HG02870 (cell line): ENCODE data around the gene TAS1R3.

ENCODE experiments used
- ATAC-seq: cut with Tn5 transposase; IDR thresholded peaks from one replicate; pipeline ENCODE4 v1.9.1; 2021; ENCODE audit warnings: mild to moderate bottlenecking, moderate library complexity; ENCODE audit not compliant: unreplicated experiment

TAS1R3 gene

DNA sequence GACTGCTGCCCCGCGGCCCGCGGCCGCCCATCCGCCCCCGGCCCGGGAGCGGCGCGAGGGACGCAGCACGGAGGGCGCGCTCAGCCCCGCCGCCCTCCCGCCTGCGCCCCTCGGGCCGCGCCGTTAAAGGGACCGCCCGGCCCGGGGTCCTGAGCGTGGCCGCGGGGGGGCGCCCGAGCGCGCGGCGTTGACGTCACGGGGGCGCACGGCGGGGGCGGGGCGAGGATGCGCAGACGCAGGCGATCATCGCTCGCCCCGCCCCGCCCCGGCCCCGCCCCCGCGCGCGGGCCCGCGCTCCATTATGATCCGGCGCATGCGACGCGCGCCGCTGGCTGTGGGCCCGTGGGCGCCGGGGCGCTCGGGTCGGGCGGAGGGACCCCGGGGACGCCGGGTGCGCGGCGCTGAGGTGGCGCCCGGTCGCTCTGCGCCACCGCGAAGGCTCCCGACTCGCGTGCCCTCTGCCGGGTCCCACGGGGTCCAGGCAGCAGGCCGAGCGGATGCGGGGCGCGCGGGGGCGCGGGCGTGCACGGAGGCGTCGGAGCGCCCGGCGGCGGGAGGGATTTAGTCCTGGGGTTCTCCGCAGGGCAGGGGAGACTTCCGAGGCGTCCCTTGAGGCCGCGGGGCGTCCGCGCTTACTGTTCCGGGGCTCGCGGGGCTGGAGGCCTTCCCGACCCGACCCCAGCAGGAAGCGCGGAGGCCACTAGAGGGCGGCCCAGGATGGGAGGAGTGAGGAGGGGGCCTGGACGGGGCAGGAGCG, 18.4 kb downstream of the TAS1R3 start, which contains the start of gene DVL1:
Gene DVL1, minus strand, starts transcription at position 163 of the 757 bp plus-strand sequence. CDS start 353 bp downstream, outside the sequence.
- ATAC-seq: peak; percentile 62

GRCh38 chr1:1351511-1352427, 20.7 kb downstream of the TAS1R3 start:
- ATAC-seq: no peak

GRCh38 chr1:1352786-1353388, 21.8 kb downstream of the TAS1R3 start:
- ATAC-seq: no peak

- no peak for ATAC-seq
Measured at GRCh38 chr1:1353389-1354151, 22.5 kb downstream of the TAS1R3 start.

DNA sequence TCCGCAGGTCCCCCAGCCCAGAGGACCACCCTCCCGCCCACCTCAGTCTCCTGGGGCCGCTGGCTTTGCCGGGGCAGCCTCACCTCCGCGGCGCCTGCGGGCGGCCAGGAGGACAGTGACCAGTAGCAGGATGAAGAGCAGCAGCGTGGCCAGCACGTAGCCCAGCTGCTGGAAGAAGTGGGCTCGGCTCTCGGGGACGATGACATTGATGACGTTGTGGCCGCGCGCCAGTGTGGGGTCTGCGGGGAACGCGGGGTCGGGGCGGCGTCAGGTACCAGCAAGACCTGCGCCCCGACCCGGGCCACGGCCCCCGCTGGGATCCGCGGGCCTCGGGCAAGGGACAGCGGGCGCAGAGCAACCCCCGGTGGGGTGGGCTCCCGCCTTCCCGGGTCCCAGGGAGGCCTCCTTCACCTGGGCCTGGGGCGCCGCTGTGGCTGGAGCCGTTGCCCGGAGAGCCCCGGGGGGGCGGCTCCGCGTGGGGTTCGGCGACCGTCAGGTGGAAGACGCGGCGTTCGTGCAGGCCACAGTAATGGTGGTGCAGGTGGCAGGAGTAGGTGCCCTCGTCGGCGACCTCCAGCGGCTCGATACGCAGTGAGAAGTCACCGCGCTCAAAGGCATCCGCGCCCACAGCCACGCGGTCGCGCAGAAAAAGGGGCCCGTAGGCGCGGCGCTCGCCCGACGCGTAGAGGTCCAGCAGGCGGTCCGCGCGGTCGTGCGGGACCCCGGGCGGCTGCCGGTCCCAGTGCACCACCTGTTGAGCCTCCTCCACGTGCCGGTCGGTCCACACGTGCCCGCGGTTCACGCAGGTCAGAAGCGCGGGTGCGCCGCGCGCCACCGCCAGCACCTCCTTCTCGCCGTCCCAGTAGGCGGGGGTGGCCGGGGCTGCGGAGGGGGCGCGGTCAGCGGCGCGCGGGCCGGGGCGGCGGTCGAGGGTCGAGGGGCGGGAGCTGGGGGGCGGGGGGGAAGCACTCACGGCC, 23.5 kb downstream of the TAS1R3 start:
- ATAC-seq: no peak

GRCh38 chr1:1355416-1355815, 24.3 kb downstream of the TAS1R3 start:
- no peak for ATAC-seq

DNA sequence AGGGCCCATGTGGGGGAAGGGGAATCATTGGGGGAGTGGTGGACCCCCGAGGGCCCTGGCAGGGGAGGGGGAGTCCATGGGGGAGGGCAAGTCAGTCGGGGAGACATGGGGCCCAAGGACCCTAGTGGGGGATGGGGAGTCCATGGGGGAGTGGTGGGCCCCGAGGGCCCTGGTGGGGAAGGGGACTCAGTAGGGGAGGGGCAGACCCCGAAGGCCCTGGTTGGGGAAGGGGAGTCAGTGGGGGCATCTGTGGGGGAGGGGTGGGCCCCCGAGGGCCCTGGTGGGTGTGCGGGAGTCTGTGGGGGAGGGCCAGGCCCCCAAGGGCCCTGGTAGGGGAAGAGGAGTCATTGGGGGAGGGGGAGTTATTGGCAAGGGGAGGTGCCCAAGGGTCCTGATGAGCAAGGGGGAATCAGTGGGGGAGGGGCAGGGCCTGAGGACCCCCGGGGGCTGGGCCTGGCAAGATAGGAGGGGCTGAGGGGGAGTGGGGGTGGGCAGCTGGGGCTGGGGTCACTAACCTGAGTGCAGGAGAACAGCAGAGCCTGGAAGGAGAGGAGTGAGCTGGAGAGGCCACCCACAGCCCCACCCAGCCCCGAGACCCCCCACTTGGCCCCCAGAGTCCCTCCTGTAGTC, 25.2 kb downstream of the TAS1R3 start:
- no peak for ATAC-seq

DNA sequence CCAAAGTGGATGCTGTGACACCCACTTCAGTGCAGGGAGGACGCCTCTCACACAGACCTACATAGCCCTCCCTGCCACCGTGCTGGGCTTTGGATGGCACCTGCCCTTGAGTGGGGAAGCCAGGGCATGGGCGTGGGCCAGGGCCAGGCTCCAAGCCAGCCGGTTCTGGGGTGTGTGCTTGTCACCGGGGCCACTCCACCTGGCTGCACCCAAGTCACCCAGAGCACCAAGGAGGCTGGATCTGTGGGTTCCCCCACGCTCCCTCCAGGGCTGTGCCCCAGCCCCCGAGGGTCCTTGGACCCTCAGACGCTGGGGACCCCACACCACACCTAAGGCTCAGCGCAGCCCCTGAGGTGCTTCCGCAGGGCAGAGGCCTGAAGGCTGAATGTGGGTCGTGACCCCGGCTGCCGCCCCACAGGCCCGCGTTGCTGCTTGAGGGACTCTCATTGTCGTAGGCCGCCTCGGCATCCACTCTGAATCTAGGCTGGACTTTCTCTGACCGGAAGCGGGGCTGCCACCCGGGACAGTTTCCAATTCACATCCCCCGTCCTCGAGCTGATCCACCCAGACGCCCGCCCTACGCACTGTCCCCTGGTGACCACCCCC, 25.8 kb downstream of the TAS1R3 start:
- no peak for ATAC-seq

DNA sequence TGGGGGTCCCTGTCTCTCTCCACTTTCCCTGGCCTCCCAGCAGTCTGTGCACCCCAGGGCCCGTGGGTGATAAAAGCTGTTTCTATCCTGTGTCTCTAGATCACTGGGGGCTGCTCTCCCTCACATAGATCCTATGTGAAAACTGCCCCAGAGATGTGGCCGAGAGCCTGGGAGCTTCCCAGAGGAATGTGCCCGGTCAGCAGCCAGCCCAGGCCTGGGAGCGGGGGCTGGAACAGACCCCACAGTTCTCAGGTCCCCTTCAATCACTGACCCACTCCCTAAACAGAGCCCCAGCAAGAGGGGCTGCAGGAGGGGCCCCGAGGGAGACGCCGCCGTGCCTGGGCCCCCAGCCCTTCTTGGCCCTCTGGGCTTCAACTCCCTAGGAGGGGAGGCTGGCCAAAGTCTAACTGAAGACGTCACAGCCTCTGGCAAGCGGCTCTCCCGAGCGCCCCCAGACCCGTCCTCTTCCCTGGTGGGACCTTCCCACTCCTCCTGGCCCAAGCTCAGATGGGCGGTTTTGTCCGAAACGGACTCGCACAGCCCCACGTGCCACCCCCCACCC, 26.9 kb downstream of the TAS1R3 start:
- no peak for ATAC-seq

DNA sequence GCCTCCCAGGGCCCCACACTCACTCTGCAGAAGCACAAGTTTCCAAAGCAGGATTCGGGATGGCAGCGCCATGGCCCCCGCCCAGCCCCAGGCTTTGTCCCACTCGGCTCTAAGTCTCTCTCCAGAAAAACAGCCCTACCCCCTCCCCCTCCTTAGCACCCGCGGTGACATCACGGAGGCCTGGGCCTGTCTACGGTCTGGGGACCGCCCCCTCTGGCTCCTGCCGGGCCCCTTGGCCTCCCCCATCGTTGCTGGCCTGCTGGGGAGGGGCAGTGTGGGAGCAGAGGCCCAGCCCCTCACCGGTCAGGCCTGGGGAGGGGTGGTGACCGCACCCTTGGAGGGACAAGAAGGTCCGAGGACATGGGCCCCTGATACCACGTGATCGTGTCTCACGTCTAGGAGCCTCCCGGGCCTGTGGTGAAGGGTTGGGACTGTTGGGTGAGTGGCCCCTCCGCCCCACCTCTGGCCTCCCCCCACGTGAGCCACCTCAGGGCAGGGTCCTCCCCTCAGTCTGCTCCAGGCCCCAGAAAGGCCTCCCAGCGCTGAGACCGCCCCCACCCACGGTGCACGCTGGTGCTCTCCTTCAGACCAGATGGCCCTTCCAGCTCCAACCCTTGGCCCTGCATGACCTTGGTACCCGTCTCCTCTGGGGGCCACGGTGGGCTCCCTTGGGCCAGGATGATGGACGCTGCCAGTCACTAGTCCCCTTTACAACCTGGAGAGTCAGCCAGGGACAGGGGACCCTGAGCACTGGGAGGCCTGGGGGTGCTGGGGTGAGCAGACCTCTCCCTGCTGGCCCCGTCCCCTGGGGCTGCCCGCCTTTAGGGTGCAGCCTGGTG, 27.6 kb downstream of the TAS1R3 start, which contains the start of gene MXRA8:
Gene MXRA8, minus strand, starts transcription at position 123 of the 839 bp plus-strand sequence. Its CDS starts 51 bp downstream, at position 72.
- no peak for ATAC-seq

GRCh38 chr1:1359308-1359663, 28.2 kb downstream of the TAS1R3 start:
- ATAC-seq: no peak

- no peak for ATAC-seq
Measured at GRCh38 chr1:1359664-1360468, 28.8 kb downstream of the TAS1R3 start.

GRCh38 chr1:1360506-1361169, 29.6 kb downstream of the TAS1R3 start:
- ATAC-seq: no peak

- ATAC-seq: no peak
Measured at GRCh38 chr1:1361233-1361981, 30.3 kb downstream of the TAS1R3 start.

DNA sequence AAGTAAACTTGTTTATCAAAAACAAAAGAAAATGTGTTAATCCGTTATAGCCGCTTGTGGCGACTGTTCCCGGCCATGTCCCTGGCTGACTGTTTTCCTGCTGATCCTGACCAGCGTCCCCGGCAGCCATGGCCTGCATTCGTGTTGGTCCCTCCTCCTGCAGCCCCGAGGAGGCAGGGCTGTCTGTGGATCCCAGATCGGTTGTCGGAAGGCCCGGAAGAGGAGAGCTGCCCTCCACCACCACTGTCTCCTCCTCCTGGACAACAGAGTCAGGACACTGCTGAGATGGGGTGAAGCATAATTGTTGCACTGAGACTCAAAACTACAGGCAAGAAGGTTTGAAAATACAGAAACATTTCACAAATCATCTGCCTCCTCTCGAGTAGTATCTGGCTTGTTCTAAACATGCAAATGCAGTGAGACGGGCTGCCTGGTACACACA, 30.9 kb downstream of the TAS1R3 start:
- ATAC-seq: no peak
